Cardiac septum (tissue), 1 donor: ENCODE results near the gene CYP27B1. TPM values are rescaled to one million over a fixed set of nuclear protein-coding genes. Genes with fewer than 3 reads are reported as not detected.
"Not testable (repeated sequence)": the region's sequence is repeated elsewhere in the genome, so short reads cannot be mapped to it uniquely, and the experiment has no call there.

Experiments used
- DNase-seq: peaks from one replicate; pipeline ENCODE4 v3.0.0-alpha.2; 2020; ENCODE audit warnings: low spot score
- intact Hi-C: fragments of 100-400 bp; cut with DNase I; formaldehyde crosslinking; loops from one replicate; pipeline ENCODE4 v1.14.0; 2022
- microRNA-seq: library from miRNA; unstranded; fragments of <30 nt; microRNA quantifications from one replicate; pipeline ENCODE4 v1.2.0, GENCODE V29; 2020
- total RNA-seq: library from RNA; stranded (reverse); fragmentation: NEBNext Ultra II Directional; extraction: Animal tissue kit (Norgen Biotek cat#: 25700); gene quantifications from one replicate; pipeline ENCODE4 v1.2.1, GENCODE V29; 2021
- donor health status: DM: no; HTN: no; CAD: no.

Gene CYP27B1
- total RNA-seq, 1 donor from 2014 or later: 0.24 TPM

DNA sequence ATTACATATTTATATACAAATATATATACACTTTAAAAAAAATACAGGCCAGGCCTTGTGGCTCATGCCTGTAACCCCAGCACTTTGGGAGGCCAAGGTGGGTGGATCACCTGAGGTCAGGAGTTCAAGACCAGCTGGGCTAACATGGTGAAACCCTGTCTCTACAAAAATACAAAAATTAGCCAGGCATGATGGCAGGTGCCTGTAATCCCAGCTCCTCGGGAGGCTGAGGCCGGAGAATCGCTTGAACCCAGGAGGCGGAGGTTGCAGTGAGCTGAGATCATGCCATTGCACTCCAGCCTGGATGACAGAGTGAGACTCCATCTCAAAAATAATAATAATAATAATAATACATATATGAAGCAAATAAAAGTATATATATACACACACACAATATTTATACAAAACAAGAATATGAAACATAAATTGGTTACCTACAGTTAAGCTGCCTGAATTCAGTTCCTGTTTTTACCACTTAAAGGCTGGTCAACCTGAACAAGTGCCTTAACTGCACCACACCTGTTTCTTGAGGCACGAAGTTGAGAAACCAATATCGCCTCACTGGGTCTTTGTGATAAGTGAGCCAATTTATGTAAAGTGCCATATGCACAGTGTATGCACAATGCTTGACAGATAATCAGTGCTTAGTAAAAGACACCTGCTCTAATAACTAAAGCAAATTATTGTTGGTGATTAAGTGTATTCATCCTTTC, 51.7 kb downstream of the CYP27B1 start:
- intact Hi-C loops, DNase-seq: not testable (repeated sequence)

DNA sequence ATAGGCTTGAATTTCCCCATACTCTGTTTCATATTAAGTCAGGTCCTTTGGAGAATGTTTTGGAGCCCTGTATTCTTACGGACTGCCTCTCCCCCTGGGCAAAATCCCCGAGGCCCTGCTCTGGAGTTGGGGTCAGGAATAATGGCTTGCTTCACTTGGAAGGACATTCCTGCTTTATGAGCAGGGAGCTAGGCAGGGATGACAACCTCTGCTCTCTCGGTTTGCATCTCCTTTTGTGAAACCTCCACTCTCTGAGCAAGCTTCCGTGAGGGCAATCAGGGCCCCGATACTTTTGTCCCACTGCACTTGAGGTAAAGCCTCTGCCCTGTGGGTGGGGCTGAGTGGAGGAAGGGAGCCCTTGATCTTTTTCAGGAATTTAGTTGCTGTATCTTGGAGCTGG, 53.7 kb downstream of the CYP27B1 start:
- DNase-seq: no peak
- intact Hi-C loops: no loop called here

DNA sequence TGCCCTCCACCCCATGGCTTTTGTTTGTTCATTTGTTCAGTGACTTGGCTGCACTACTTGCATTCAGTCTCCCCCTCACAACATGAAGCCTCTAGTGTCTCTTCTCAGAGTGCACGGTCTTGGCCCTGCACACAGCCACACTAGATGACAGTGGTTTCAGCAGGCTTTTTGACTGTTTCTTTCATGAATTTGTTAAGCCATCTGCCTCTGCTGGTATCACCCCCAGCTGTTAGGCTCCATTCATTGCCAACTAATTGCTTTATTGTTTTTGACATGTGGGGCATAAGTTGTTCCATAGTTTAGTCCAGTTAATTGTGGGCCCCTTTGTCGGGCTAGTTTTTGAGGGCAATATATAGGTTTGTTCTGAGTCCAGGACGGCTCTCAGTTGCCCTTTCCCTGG, 54.2 kb downstream of the CYP27B1 start:
- DNase-seq: no peak
- intact Hi-C loops: no loop called here

Small RNAs within 50 kb of the gene (microRNA-seq; reads per million reads assigned to microRNA genes)
- not detected for gene MIR6759

Other genes starting within 250 kb of the CYP27B1 start
- gene DDIT3, start 246.6 kb downstream of the CYP27B1 start, total RNA-seq: 24.0 TPM
- 39.9 TPM for gene MBD6, start 244.3 kb downstream of the CYP27B1 start, total RNA-seq
- 100 TPM for gene DCTN2, start 219.9 kb downstream of the CYP27B1 start, total RNA-seq
- 0.22 TPM for gene KIF5A, start 217.0 kb downstream of the CYP27B1 start, total RNA-seq
- gene PIP4K2C, start 175.9 kb downstream of the CYP27B1 start, total RNA-seq: 17.9 TPM
- 31.0 TPM for gene DTX3, start 162.3 kb downstream of the CYP27B1 start, total RNA-seq
- gene ARHGEF25, start 155.6 kb downstream of the CYP27B1 start, total RNA-seq: 15.0 TPM
- 11.1 TPM for gene B4GALNT1, start 133.9 kb downstream of the CYP27B1 start, total RNA-seq
- 133 TPM for gene OS9, start 72.9 kb downstream of the CYP27B1 start, total RNA-seq
- gene AGAP2, start 28.3 kb downstream of the CYP27B1 start, total RNA-seq: 6.1 TPM
- 25.1 TPM for gene TSPAN31, start 22.0 kb downstream of the CYP27B1 start, total RNA-seq
- 46.3 TPM for gene CDK4, start 14.8 kb downstream of the CYP27B1 start, total RNA-seq
- gene MARCHF9, start 12.0 kb downstream of the CYP27B1 start, total RNA-seq: 13.1 TPM
- gene METTL1, start 5.0 kb upstream of the CYP27B1 start, total RNA-seq: 13.3 TPM
- gene EEF1AKMT3, start 5.5 kb upstream of the CYP27B1 start, total RNA-seq: 1.6 TPM
- gene TSFM, start 15.7 kb upstream of the CYP27B1 start, total RNA-seq: 47.7 TPM
- gene AVIL, start 51.7 kb upstream of the CYP27B1 start, total RNA-seq: 3.5 TPM
- gene CTDSP2, start 79.7 kb upstream of the CYP27B1 start, total RNA-seq: 89.2 TPM
- 6.2 TPM for gene ATP23, start 174.5 kb upstream of the CYP27B1 start, total RNA-seq